HL-60/S4 treated with retinoic acid at 250 ng/mL for 4 days and 3 days (cell line): ENCODE data around the gene ESYT2.
"Not testable (repeated sequence)": the region's sequence is repeated elsewhere in the genome, so short reads cannot be mapped to it uniquely, and the experiment has no call there.

Source experiments
- in situ Hi-C: fragments of 300-500 bp; cut with MboI; formaldehyde crosslinking; loops from 2 replicates; pipeline ENCODE4 v1.7.0; 2022; ENCODE audit warnings: low sequenced_read_pairs

The ESYT2 gene

GRCh38 chr7:158829342-158830210 is at the start of gene ESYT2:
Gene ESYT2 (minus strand): TSS chr7:158829509. CDS start chr7:158829418, 91 bp downstream.
- in situ Hi-C loops: no loop called here

GRCh38 chr7:158878151-158879079 is 49.1 kb upstream of the ESYT2 start:
- in situ Hi-C loops: not testable (repeated sequence)

GRCh38 chr7:158876984-158877383 is 47.7 kb upstream of the ESYT2 start:
- in situ Hi-C loops: no loop called here

GRCh38 chr7:158869876-158870275 is 40.6 kb upstream of the ESYT2 start:
- in situ Hi-C loops: no loop called here

GRCh38 chr7:158868764-158869410 is 39.6 kb upstream of the ESYT2 start:
- in situ Hi-C loops: no loop called here

- in situ Hi-C loops: no loop called here
Measured at GRCh38 chr7:158867214-158867984, 38.1 kb upstream of the ESYT2 start.

- in situ Hi-C loops: no loop called here
Measured at GRCh38 chr7:158865977-158866376, 36.7 kb upstream of the ESYT2 start.

GRCh38 chr7:158865462-158865922 is 36.2 kb upstream of the ESYT2 start:
- in situ Hi-C loops: no loop called here

- in situ Hi-C loops: no loop called here
Measured at GRCh38 chr7:158864833-158865232, 35.5 kb upstream of the ESYT2 start.

- in situ Hi-C loops: no loop called here
Measured at GRCh38 chr7:158864507-158864820, 35.2 kb upstream of the ESYT2 start.

- in situ Hi-C loops: no loop called here
Measured at GRCh38 chr7:158863611-158864506, 34.5 kb upstream of the ESYT2 start.

- in situ Hi-C loops: not testable (repeated sequence)
Measured at GRCh38 chr7:158862985-158863610, 33.8 kb upstream of the ESYT2 start.

- in situ Hi-C loops: no loop called here
Measured at GRCh38 chr7:158861936-158862704, 32.8 kb upstream of the ESYT2 start.

- in situ Hi-C loops: no loop called here
Measured at GRCh38 chr7:158861004-158861787, 31.9 kb upstream of the ESYT2 start.

- in situ Hi-C loops: no loop called here
Measured at GRCh38 chr7:158860394-158860793, 31.1 kb upstream of the ESYT2 start.

- in situ Hi-C loops: no loop called here
Measured at GRCh38 chr7:158858592-158859503, 29.5 kb upstream of the ESYT2 start.
